Naive thymus-derived CD4-positive, alpha-beta T cell (primary cell): ENCODE data around the gene DECR2. TPM values are rescaled to one million over a fixed set of nuclear protein-coding genes. Genes with fewer than 3 reads are reported as not detected.

Experiments used
- ATAC-seq: fragments of 150-1000 bp; cut with Tn5 transposase; 2 replicates; pipeline ENCODE4 v1.10.0; 2021; ENCODE audit warnings: mild to moderate bottlenecking, moderate library complexity
- CTCF ChIA-PET: fragments of 350-600 bp; sonication (Branson Sonifier 250); formaldehyde crosslinking; loops from one replicate; lab custom pipeline; 2021; ENCODE audit warnings: antibody characterized with exemption; lab: Charles Lee
- POLR2A ChIA-PET: fragments of 350-600 bp; sonication (Branson Sonifier 250); formaldehyde crosslinking; loops from one replicate; lab custom pipeline; 2021; ENCODE audit warnings: antibody characterized with exemption, inconsistent platforms; lab: Charles Lee
- DNase-seq, 9 donors: peaks; one replicate each; pipeline versions ENCODE4 v3.0.0 to v3.0.0-alpha.2; 2020 to 2022; ENCODE audit warnings: mixed read lengths in 1 of 9
- H3K27ac ChIP-seq: one replicate; pipeline ENCODE4 v1.7.0; 2013; ENCODE audit warnings: mild to moderate bottlenecking, low read depth, low read length, moderate library complexity
- H3K27me3 ChIP-seq, 2 donors: one replicate each; pipeline ENCODE4 v1.7.0; 2013; ENCODE audit warnings: low read length in 2 of 2, mild to moderate bottlenecking in 2 of 2, moderate library complexity in 2 of 2; ENCODE audit not compliant: control insufficient read depth in 2 of 2, insufficient read depth in 2 of 2
- H3K36me3 ChIP-seq, 3 experiments: 1 replicate in 2 of 3; 2 replicates in 1 of 3; pipeline ENCODE4 v1.7.0; 2013; ENCODE audit warnings: low read length in 3 of 3, mild to moderate bottlenecking in 3 of 3, moderate library complexity in 1 of 3; ENCODE audit not compliant: insufficient read depth in 3 of 3, control insufficient read depth in 2 of 3
- H3K4me1 ChIP-seq, 2 donors: one replicate each; pipeline ENCODE4 v1.7.0; 2013; ENCODE audit warnings: low read length in 2 of 2, mild to moderate bottlenecking in 2 of 2, moderate library complexity in 1 of 2; ENCODE audit not compliant: control insufficient read depth in 2 of 2, insufficient read depth in 2 of 2
- H3K4me3 ChIP-seq: 2 replicates; pipeline ENCODE4 v1.7.0; 2013; ENCODE audit warnings: mild to moderate bottlenecking, low read length
- H3K9me3 ChIP-seq, 3 experiments: 1 replicate in 2 of 3; 2 replicates in 1 of 3; pipeline ENCODE4 v1.7.0; 2013; ENCODE audit warnings: low read length in 3 of 3; ENCODE audit not compliant: control insufficient read depth in 2 of 3
- H3K27ac Mint-ChIP-seq, 9 donors: one replicate each; pipeline ENCODE4 v1.8.0; 2020 to 2022; ENCODE audit warnings: mixed read lengths in 9 of 9, mild to moderate bottlenecking in 8 of 9, moderate library complexity in 5 of 9, inconsistent platforms in 2 of 9
- H3K27me3 Mint-ChIP-seq, 5 donors: one replicate each; pipeline ENCODE4 v1.8.0; 2021 to 2022; ENCODE audit warnings: mixed read lengths in 5 of 5, mild to moderate bottlenecking in 1 of 5
- H3K36me3 Mint-ChIP-seq, 5 donors: one replicate each; pipeline ENCODE4 v1.8.0; 2020 to 2022; ENCODE audit warnings: mixed read lengths in 5 of 5, mild to moderate bottlenecking in 3 of 5, inconsistent platforms in 1 of 5
- H3K4me1 Mint-ChIP-seq, 7 donors: one replicate each; pipeline ENCODE4 v1.8.0; 2020 to 2022; ENCODE audit warnings: mixed read lengths in 7 of 7, mild to moderate bottlenecking in 3 of 7, inconsistent platforms in 1 of 7
- H3K4me3 Mint-ChIP-seq, 10 donors: one replicate each; pipeline ENCODE4 v1.8.0; 2020 to 2022; ENCODE audit warnings: mild to moderate bottlenecking in 10 of 10, mixed read lengths in 10 of 10, moderate library complexity in 6 of 10, inconsistent platforms in 2 of 10
- H3K9me3 Mint-ChIP-seq, 11 donors: one replicate each; pipeline ENCODE4 v1.8.0; 2020 to 2022; ENCODE audit warnings: mixed read lengths in 11 of 11, mild to moderate bottlenecking in 4 of 11, inconsistent platforms in 1 of 11, moderate library complexity in 1 of 11
- intact Hi-C, 2 donors: fragments of 100-400 bp; cut with micrococcal nuclease; formaldehyde crosslinking; loops; one replicate each; pipeline ENCODE4 v1.15.1; 2023
- polyA plus RNA-seq, 2 donors: library from polyadenylated mRNA; unstranded; fragments of 300-500 nt; fragmentation: Illumina TruSeq; gene quantifications; one replicate each; pipeline ENCODE4 v1.2.3, GENCODE V29; 2021
- total RNA-seq, 6 experiments: library from RNA in 5 of 6; stranded (reverse) in 5 of 6; gene quantifications; 1 replicate in 5 of 6; 2 replicates in 1 of 6; pipeline ENCODE4 v1.2.3 and lab custom pipeline; 2021 to 2026

DECR2 gene
- total and polyA plus RNA-seq, 7 experiments from 2014 or later, result 7.8 to 13.8 (median 8.5) TPM

GRCh38 chr16:460787-461186 lies 59.1 kb downstream of the DECR2 start:
- ChIA-PET POLR2A (no interaction called here), CTCF (no interaction called here)
- no peak overlapping the region for H3K27ac Mint-ChIP-seq
- DNase-seq, result no peak
- Histone ChIP-seq H3K27me3 (no peaks in the 10 kb centered on the region), H3K36me3 (peaks cover 0 to 25% (median 0%) of the 10 kb centered on the region in 3 experiments), H3K9me3 (no peaks in the 10 kb centered on the region), H3K4me1 (no peaks in the 10 kb centered on the region), H3K27ac (no peak overlapping the region), H3K4me3 (no peak overlapping the region)
- no peak for ATAC-seq
- H3K9me3 Mint-ChIP-seq, result no peaks in the 10 kb centered on the region
- peaks cover 0 to 12% (median 5%) of the 10 kb centered on the region in 7 donors for H3K4me1 Mint-ChIP-seq
- H3K36me3 Mint-ChIP-seq, result peaks cover 0 to 30% (median 10%) of the 10 kb centered on the region in 5 donors
- intact Hi-C loops, result no loop called here
- no peaks in the 10 kb centered on the region for H3K27me3 Mint-ChIP-seq
- H3K4me3 Mint-ChIP-seq, result no peak overlapping the region

Other genes starting within 250 kb of the DECR2 start
- gene HBZ, start 249.2 kb upstream of the DECR2 start, total RNA-seq, result not detected
- gene HBZ, start 249.2 kb upstream of the DECR2 start, polyA plus RNA-seq, result not detected
- gene HBM, start 235.9 kb upstream of the DECR2 start, total RNA-seq, result not detected
- not detected for gene HBM, start 235.9 kb upstream of the DECR2 start, polyA plus RNA-seq
- 10 to 100 TPM in 1 of 5 experiments, 1 to 10 TPM in 1, under 1 TPM in 1, not detected in 2; 0.68 to 10.4 (median 1.1) TPM for gene HBA2, start 229.0 kb upstream of the DECR2 start, total RNA-seq
- gene HBA2, start 229.0 kb upstream of the DECR2 start, polyA plus RNA-seq, result under 1 TPM in 1 of 2 donors, not detected in 1; 0.63 TPM
- gene HBA1, start 225.2 kb upstream of the DECR2 start, total RNA-seq, result 10 to 100 TPM in 1 of 5 experiments, 1 to 10 TPM in 2, not detected in 2; 1.1 to 33.5 (median 2.2) TPM
- not detected for gene HBA1, start 225.2 kb upstream of the DECR2 start, polyA plus RNA-seq
- gene HBQ1, start 221.4 kb upstream of the DECR2 start, total RNA-seq, result not detected
- not detected for gene HBQ1, start 221.4 kb upstream of the DECR2 start, polyA plus RNA-seq
- gene LUC7L, start 172.4 kb upstream of the DECR2 start, total RNA-seq, result 100 to 1,000 TPM in 4 of 5 experiments, 10 to 100 TPM in 1; 64.7 to 177 (median 154) TPM
- gene LUC7L, start 172.4 kb upstream of the DECR2 start, polyA plus RNA-seq, result 10 to 100 TPM in 1 of 2 donors, 1 to 10 TPM in 1; 6.9 to 16.3 TPM
- 10 to 100 TPM; 30.4 to 43.9 (median 32.9) TPM for gene FAM234A, start 167.1 kb upstream of the DECR2 start, total RNA-seq
- 10 to 100 TPM; 31.3 to 42.2 TPM for gene FAM234A, start 167.1 kb upstream of the DECR2 start, polyA plus RNA-seq
- gene RGS11, start 125.9 kb upstream of the DECR2 start, total RNA-seq, result under 1 TPM in 2 of 5 experiments, not detected in 3; 0.17 to 0.22 TPM
- not detected for gene RGS11, start 125.9 kb upstream of the DECR2 start, polyA plus RNA-seq
- 1 to 10 TPM in 3 of 5 experiments, not detected in 2; 1.2 to 2.1 (median 1.4) TPM for gene ARHGDIG, start 121.3 kb upstream of the DECR2 start, total RNA-seq
- gene ARHGDIG, start 121.3 kb upstream of the DECR2 start, polyA plus RNA-seq, result not detected
- under 1 TPM in 1 of 5 experiments, not detected in 4; 0.42 TPM for gene PDIA2, start 118.7 kb upstream of the DECR2 start, total RNA-seq
- gene PDIA2, start 118.7 kb upstream of the DECR2 start, polyA plus RNA-seq, result not detected
- gene AXIN1, start 49.2 kb upstream of the DECR2 start, total RNA-seq, result 10 to 100 TPM; 25.6 to 45.9 (median 37.5) TPM
- gene AXIN1, start 49.2 kb upstream of the DECR2 start, polyA plus RNA-seq, result 1 to 10 TPM; 1.2 to 2.5 TPM
- 10 to 100 TPM; 21.9 to 86.2 (median 26.5) TPM for gene MRPL28, start 31.3 kb upstream of the DECR2 start, total RNA-seq
- 10 to 100 TPM; 44.1 to 71.7 TPM for gene MRPL28, start 31.3 kb upstream of the DECR2 start, polyA plus RNA-seq
- gene PGAP6, start 19.9 kb upstream of the DECR2 start, total RNA-seq, result 100 to 1,000 TPM in 1 of 5 experiments, 10 to 100 TPM in 4; 32.2 to 107 (median 89.4) TPM
- 10 to 100 TPM; 17.0 to 52.4 TPM for gene PGAP6, start 19.9 kb upstream of the DECR2 start, polyA plus RNA-seq
- gene NME4, start 4.7 kb upstream of the DECR2 start, total RNA-seq, result 10 to 100 TPM; 40.2 to 58.1 (median 42.9) TPM
- 10 to 100 TPM; 76.7 to 88.6 TPM for gene NME4, start 4.7 kb upstream of the DECR2 start, polyA plus RNA-seq
- gene RAB11FIP3, start 23.8 kb downstream of the DECR2 start, total RNA-seq, result 10 to 100 TPM; 37.9 to 53.0 (median 45.5) TPM
- gene RAB11FIP3, start 23.8 kb downstream of the DECR2 start, polyA plus RNA-seq, result 1 to 10 TPM in 1 of 2 donors, under 1 TPM in 1; 0.71 to 4.0 TPM
- 10 to 100 TPM; 51.0 to 89.8 (median 55.6) TPM for gene CAPN15, start 125.8 kb downstream of the DECR2 start, total RNA-seq
- 1 to 10 TPM; 3.2 to 7.5 TPM for gene CAPN15, start 125.8 kb downstream of the DECR2 start, polyA plus RNA-seq
- gene PRR35, start 158.5 kb downstream of the DECR2 start, total RNA-seq, result not detected
- gene PRR35, start 158.5 kb downstream of the DECR2 start, polyA plus RNA-seq, result not detected
- gene NHLRC4, start 165.1 kb downstream of the DECR2 start, total RNA-seq, result 1 to 10 TPM; 1.6 to 5.8 (median 3.2) TPM
- 1 to 10 TPM; 4.6 to 5.1 TPM for gene NHLRC4, start 165.1 kb downstream of the DECR2 start, polyA plus RNA-seq
- gene PIGQ, start 168.1 kb downstream of the DECR2 start, total RNA-seq, result 10 to 100 TPM; 27.1 to 63.0 (median 45.1) TPM
- 10 to 100 TPM; 12.3 to 16.2 TPM for gene PIGQ, start 168.1 kb downstream of the DECR2 start, polyA plus RNA-seq
- 10 to 100 TPM; 15.8 to 23.2 (median 17.8) TPM for gene RAB40C, start 188.2 kb downstream of the DECR2 start, total RNA-seq
- 10 to 100 TPM in 1 of 2 donors, 1 to 10 TPM in 1; 7.9 to 17.5 TPM for gene RAB40C, start 188.2 kb downstream of the DECR2 start, polyA plus RNA-seq
- gene WFIKKN1, start 229.1 kb downstream of the DECR2 start, total RNA-seq, result under 1 TPM; 0.34 to 0.81 (median 0.56) TPM
- gene WFIKKN1, start 229.1 kb downstream of the DECR2 start, polyA plus RNA-seq, result not detected
- 10 to 100 TPM; 41.7 to 97.5 (median 64.0) TPM for gene METTL26, start 234.4 kb downstream of the DECR2 start, total RNA-seq
- 10 to 100 TPM; 95.8 to 96.9 TPM for gene METTL26, start 234.4 kb downstream of the DECR2 start, polyA plus RNA-seq
- gene MCRIP2, start 239.9 kb downstream of the DECR2 start, total RNA-seq, result 10 to 100 TPM; 21.4 to 33.6 (median 28.8) TPM
- 10 to 100 TPM; 26.8 to 35.8 TPM for gene MCRIP2, start 239.9 kb downstream of the DECR2 start, polyA plus RNA-seq
- 10 to 100 TPM; 11.7 to 70.6 (median 13.9) TPM for gene WDR90, start 247.5 kb downstream of the DECR2 start, total RNA-seq
- gene WDR90, start 247.5 kb downstream of the DECR2 start, polyA plus RNA-seq, result under 1 TPM; 0.56 to 0.63 TPM